HK-2 (cell line): ENCODE data around the gene PPP1R26.
"Not testable (repeated sequence)": the region's sequence is repeated elsewhere in the genome, so short reads cannot be mapped to it uniquely, and the experiment has no call there.

Source experiments
- DNase-seq: peaks from one replicate; pipeline ENCODE4 v3.0.0-alpha.2; 2018; ENCODE audit not compliant: unreplicated experiment

PPP1R26 gene

DNA sequence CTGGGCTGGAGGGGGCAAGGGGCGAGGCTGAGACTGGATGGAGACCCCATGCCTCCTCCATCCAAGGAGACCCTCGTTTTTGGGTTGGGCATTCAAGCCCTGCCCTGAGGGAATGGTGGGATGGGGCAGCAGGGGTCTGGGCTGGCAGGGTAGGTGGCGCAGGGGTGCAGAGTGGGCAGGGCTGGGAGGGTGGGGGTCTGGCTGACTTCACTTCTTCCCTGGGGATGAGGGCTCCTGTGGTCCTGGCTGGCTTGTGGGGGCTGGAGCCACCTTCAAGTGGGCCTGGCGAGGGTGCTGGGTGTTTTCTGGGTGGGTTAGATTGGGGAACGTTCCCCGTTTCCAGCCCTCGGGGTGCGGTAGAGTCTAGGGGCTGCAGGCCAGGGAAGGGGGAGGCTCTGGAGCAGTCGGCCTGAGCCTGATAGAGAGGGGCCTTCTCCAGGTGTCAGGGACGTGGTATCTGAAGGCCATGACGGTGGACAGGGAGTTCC, 42.1 kb downstream of the PPP1R26 start:
- no peak for DNase-seq

DNA sequence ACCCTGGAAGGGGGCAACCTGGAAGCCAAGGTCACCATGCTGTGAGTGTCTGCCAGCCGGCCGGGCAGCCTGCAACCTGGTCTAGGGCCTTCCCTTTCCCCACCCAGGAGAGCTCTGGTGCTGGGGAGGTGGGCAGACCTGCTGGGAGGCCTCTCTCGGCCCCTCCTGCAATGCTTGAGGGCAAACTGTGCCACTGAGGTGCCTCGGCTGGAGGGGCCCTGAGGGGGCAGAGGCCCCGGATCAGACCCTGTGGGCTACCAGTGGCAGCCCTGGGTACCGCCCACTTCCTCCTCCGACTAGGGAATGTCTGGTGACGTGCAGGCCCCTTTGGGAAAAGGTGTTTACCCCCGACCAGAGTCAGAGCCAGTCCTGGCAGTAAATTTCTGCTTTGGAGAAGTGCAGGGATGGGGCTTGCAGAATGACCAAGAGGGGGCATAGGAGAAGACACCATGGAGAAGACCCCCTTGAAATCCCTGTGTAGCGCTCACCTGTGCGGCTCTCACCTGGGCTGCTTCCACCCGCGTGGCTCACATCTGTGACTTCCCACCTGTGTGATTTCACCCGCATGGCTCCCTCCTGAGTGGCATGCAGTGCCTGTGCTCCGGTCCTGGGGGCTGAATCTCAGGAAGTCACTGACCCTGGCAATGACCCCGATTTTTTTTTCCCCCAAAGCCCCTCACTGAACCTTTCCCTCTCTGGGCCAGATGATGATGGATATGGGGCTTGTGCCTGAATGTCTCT, 42.7 kb downstream of the PPP1R26 start:
- DNase-seq, result no peak

DNA sequence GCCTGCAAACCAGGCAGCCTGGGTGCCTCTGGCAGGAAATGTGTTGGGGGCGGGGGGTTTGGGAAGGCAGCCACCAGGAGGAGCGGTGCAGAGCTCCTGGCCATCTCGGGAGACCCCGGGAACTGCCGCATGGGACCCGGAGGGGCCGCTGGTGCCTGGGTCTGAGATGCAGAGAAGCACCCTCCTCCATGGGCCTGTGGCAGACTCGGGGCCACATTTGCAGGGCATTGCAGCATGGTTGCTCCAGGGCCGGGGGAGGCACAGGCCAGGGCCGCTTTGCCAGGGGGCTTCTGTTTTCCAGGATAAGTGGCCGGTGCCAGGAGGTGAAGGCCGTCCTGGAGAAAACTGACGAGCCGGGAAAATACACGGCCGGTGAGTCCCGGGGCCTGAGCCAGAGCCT, 43.3 kb downstream of the PPP1R26 start:
- no peak for DNase-seq

DNA sequence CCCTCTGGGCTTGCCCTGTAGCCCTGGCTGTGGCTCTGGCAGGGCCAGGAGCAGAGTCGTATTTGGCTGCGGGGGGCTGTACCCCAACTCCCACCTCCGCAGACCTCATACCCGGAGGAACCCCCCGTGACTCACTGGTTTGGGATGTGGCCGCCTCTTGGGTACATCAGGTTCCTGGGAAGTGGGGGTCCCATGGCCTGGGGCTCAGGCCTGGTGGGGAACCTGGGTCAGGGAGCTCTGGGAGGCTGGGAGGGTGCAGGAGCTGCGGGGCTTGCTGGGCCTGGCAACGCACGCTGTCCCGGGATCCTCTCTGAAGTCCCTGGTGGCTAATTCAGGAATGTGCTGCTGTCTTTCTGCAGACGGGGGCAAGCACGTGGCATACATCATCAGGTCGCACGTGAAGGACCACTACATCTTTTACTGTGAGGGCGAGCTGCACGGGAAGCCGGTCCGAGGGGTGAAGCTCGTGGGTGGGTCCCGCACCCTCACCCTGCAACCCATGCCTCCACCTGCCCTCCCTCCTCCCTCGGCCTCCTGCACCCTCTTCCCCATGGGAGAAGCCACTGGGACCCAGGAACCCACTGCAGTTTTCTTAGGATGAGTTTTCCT, 44.0 kb downstream of the PPP1R26 start:
- no peak for DNase-seq

DNA sequence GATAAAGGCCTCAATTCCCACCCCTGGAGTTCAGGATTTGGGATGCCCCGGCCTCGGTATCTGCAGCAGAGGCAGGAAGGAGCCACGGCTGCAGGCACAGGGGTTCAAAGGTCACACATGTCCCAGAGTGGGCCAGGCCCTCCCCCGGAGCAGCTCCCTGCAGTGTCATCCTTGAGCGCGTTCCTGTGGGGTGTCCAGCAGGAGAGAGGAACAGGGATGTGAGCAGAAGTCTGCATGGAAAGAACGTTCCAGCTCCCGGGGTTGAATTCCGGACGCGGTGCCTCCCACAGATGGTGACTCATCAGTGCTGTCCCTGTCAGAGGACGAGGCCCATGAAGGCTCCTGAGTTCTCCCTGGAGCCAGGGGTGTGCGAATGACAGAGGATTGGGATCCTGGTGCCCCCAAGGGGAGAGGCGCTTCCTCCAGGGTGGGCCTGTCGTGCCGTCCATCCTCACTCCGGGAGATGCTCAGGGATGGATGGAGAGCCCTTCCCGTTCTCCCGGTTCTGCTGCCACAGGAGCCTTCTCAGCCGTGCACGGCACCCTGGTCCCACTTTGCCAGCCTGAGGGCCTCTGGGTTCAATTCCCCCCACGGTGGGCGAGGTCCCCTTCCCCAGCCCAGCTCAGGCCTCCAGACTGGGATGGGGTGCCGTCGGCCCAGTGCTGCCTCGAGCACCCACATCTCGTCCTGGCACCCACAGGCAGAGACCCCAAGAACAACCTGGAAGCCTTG, 44.7 kb downstream of the PPP1R26 start:
- DNase-seq, result peak; percentile 42

DNA sequence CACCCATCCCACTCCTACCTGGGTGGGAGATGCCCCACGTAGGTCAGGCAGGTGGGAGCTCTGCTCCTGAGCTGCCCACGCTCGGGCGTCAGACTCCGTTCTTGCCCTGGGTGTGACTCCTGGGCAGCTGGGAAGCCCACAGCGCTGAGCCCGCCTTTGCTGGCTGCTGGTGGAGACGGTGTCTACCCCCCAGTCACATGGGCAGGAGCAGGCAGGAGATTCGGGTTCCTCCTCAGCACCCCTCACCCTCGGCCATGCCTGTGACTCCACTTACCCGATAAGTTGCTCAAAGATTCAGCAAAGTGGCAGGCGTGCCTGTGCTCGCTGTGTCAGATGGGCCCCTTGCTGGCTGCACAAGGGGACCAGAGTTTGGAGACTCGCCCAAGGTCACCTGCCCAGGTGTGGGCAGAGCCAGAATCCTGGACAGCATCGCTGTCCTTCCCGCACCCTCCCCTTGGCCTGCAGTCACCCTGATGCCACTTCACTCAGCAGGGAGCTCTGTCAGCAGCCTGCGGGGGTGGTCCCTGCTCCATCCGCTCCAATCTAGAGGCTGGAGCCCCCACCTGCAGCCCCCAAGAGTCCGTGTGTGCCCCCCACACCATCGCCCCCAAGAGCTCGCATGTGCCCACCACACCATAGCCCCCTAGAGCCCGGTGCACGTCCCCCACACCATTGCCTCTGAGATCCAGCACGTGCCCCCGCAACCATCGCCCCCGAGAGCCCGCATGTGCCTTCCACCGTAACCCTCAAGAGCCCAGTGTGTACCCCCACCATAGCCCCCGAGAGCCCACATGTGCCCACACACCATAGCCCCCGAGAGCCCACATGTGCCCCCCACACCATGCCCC, 45.9 kb downstream of the PPP1R26 start:
- no peak for DNase-seq

DNA sequence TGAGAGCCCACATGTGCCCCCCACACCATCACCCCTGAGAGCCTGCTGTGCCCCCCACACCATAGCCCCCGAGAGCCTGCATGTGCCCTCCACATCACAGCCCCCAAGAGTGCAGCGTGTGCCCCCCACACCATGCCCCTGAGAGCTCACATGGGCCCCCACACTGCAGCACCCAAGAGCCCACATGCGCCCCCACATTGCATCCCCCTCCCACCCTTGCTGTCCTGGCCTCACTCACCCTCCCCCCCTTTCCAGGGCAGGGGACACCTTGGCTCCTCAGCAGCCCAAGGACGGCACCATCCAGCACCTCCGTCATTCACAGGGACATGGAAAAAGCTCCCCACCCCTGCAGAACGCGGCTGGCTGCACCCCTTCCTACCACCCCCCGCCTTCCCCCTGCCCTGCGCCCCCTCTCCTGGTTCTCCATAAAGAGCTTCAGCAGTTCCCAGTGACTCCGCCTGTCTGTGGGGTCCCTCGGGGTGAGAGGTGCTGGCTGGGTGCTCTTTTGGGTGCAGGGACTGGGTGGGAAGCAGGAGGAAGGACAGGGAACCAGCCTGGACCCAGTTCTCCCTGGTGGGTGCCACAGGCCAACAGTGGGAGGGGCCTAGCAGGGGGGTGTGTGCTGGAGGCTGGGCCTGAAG, 46.6 kb downstream of the PPP1R26 start:
- no peak for DNase-seq

DNA sequence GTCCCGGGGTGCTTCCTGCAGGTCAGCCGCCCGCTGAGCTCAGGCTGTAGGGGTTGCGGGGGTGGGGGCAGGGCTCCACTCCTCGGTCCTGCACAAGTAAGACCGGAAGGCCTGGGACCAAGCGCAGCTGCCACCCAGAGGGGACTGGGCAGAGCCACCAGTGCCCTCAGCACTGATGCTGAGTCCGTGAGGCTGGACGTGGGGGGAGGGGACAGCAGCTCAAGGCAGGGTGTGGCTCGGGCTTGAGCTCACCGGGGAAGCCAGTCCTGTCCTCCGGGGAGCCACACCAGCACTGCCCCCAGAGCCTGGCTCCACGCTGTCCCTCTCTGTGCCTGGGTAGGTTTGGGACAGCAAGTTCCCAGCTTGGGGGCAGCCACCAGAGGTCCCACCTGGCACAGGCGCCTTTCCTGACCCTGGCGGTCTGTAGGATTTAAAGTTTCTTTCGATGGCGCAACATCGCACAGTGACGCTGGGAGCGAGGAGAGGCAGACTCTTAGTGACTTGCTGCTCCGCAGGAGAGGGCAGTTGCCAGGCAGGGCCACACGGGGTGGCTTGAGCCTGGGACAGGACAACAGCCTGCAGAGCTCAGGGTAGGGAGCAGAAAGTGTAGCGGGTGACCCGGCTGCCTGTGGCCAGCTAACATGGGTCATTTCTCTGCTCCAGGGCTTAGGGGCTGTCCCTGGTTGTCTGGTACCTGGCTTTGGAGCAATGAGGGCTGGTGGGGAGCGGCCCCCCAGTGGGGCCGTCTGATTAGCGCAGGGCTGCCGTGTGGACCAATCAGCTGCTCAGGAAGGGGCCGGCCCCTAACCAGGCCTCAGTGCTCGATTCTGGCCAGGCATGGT, 47.4 kb downstream of the PPP1R26 start:
- no peak for DNase-seq

DNA sequence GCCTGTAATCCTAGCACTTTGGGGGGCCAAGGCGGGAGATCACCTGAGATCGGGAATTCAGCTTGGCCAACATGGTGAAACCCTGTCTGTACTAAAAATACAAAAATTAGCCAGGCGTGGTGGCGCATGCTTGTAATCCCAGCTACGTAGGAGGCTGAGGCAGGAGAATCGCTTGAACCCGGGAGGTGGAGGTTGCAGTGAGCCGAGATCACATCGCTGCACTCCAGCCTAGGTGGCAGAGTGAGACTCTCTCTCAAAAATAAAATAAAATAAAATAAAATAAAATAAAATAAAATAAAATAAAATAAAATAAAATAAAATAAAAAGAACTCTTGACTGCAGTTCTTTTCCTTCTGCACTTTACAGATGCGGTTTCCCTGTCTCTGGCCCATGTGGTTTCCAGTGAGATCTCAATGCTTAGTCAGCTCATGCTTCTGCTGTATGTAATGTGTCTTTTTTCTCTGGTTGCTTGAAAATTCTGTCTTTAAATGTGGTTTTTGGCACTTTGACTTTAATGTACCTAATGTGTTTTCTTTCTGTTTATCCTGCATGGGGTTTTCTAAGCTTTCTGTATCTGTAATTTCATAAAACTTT, 49.4 kb downstream of the PPP1R26 start:
- DNase-seq, result not testable (repeated sequence)

DNA sequence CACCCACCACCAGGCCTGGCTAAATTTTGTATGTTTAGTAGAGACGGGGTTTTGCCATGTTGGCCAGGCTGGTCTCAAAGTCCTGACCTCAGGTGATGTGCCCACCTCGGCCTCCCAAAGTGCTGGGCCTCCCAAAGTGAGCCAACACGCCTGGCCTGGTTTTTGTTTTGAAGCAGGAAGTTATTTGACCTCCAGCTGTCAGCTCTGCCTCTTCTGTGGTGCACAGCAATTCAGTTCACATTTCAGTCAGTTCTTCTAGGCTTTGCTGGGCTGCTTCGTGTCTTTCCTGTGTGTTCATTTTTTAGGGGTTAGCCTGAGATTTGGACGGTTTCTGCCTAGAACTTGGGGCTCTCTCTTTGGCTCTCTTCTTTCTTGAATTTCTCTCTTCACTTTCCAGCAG, 50.6 kb downstream of the PPP1R26 start:
- no peak for DNase-seq

DNA sequence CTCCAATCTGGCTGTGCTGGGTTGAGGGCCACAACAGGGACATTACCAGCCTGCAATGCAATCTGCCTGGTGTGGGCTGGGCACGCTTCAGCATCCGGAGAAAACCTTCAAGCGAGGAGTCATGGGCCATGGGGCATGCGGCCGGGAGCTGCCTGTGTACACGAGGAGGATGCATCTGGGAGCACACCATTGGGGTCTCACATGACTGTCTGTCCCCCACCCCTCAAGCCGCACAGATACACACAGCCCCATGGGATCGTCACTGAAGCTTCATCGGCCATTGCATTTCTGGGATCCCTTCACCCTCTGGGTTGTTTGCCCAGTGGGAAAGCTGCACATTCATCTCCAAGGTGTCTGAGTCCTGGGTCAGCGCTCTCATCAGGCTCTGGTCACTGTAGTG, 51.5 kb downstream of the PPP1R26 start:
- DNase-seq, result no peak

DNA sequence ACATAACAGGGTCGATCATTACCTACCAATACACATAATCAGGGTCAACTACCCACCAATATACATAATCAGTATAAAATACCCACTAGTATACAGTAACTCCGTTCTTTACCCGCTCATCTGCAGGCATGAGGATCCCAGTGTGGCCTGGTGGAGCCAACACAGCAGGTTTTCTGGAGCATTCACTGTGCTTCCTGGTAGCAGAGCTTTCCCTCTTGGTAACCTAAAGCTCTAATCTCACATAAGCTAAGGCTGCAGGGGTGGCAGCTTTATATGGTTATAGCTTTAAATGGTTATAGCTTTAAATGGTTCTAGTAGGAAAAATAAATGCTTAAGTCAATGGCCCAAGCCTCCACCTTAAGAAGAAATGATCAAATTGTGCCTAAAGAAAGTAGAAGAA, 53.5 kb downstream of the PPP1R26 start:
- no peak for DNase-seq

DNA sequence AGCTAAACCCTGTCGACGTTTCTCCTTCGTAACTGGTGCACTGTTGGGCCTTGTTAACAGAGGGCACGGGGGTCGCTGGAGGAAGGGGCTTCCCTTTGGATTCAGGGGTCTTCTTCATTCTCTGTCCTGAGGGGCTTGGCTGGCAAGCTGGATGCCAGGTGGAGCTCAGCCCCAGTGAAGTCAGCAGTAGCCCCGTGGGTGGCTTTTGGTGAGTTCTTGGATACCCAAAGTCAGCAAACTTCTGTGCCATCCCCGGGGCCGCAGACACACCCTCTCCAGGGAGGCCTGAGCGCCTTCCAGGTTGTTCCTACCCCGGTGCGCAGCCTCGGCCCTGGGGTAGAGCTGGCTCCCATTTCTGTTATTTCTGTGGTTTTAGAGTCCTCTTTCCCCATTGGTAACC, 54.1 kb downstream of the PPP1R26 start:
- DNase-seq, result no peak

DNA sequence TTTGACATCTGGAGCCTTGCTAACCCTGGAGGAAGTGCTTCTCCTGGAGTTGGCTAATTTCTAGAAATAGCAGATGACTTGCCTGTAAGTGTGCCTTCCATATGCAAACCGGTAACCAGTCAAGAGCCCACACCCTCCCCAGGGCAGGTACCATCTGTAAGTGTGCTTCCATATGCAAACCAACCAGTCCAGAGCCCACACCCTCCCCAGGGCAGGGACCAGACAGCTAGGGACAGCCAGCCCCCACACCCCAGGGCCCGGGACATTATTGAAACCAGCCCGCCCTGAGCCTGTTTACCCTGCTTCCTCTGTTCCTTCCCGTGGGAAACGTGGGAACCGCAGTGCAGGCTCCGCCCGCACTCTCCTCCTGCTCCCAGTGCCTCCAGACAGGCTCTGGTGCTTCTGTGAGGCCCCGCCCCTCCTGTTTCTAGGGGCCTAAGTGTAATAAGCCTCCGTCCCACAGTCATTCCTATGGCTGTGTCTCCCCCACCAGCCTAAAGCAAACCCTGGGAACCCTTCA, 54.7 kb downstream of the PPP1R26 start:
- not testable (repeated sequence) for DNase-seq

DNA sequence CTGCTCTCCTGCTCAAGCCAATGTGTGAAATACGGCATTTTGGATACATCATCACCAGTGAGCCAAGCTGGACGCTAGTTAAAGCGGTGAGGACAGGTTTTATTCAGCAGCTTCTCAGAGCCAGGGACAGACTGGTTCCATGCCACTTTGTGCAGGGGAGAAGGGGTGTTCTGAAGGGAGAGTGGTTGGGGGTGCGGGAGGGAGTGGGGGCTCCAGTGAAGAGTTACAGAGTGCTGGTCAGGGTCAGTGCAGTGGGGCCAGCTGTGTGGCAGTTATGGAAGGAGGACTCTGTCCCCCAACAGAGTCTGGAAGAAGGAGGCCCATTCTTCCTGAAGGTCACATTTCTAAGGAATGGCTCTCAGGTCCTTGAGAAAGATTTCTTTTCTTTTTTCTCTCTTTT, 55.2 kb downstream of the PPP1R26 start:
- DNase-seq, result not testable (repeated sequence)

DNA sequence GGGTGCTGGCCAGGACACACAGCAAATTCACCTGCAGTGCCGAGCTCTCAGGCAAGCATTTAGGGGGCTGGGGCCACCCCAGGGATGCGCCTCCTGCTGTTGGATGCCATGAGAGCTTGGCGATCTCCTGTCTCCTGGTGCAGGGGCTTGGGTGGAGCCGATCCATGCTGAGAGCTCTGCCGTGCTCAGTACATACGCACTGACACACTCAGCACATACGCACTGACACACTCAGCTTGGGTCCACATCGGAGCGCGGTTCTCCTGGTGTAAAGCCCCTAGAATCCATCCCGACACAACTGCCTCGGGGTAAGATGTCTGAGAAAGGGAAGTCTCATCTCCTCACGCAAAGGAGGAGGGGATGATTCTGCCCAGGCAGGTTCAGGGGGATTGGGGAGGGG, 56.0 kb downstream of the PPP1R26 start:
- not testable (repeated sequence) for DNase-seq

DNA sequence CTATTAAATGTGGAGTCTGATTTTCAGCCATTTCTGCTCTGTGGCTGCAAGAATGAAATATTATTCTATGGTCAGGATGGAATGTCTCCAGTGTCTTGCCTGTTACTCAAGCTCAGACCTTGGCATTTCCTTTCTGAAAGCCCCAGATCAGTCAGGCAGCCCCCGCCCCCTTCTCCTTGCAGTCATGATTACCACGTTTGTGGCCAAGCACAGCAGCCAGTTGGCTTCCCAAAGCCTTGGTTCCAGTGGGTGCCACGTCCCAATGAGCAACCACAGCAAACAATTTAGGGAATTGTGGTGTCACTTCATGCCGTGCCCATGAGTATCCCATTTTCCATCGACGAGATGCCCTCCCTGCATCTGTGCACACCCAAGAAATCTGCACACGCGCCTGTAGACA, 56.6 kb downstream of the PPP1R26 start:
- DNase-seq, result no peak
